ENCODE data around the gene ABCB9. TPM values are rescaled to one million over a fixed set of nuclear protein-coding genes. Genes with fewer than 3 reads are reported as not detected.

Gene ABCB9
- polyA plus RNA-seq, 1 donor from 2014 or later = 19.7 TPM

DNA sequence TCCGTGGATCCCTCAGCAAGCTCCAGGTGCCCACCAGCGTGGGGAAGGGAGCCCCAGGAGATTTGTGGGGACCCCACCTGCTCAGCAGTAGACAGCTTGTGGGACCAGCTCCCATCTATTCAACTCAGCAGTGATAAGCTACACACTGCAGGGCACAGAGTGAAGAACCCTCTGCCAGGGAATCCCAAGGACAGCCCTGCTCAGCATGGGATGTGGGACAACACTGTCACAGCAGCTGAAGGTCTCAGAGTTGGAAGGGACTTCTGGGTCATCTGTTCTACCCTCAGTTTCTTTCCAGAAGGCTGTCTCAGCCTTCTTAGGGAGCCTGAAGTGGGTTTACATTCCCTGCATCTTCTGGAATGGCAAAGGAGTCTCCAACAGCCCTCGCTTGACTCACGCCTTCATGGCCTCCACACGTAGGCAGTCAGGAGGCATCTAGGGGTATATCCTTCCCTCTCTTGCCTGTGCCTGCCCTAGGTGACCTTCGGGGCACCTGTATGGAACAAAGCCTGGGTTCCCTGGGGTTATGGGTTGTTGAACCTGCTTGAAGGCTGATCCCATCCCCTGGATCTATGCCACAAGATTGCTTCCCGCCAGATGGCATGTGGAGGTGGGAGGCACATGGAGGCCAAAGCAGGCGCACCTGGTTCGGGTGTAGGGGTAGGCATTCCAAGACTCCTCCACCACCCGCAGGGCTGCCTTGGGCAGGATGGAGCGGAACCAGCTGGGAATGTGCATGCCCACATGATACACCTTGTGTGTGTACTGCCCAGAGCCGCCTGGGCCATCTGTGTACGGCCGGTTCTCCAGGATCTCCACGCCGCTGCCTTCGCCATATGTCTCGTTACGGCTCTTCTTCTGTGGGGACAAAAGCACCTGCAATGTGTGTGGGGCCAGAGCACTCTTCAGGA is 47.2 kb upstream of the ABCB9 start:
- no peaks in the 10 kb centered on the region for H3K36me3 ChIP-seq (ENCODE audit: insufficient read depth, low read length)
- no peak overlapping the region for H3K4me3 ChIP-seq (ENCODE audit: low read length)
- H3K27ac ChIP-seq (ENCODE audit: low read length) = no peak overlapping the region
- no peak overlapping the region for H3K9ac ChIP-seq (ENCODE audit: low read length)
- no peak overlapping the region for H2AFZ ChIP-seq (ENCODE audit: low read depth, low read length)
- no peaks in the 10 kb centered on the region for H3K27me3 ChIP-seq (ENCODE audit: insufficient read depth, low read depth, low read length)
- H3K4me2 ChIP-seq (ENCODE audit: low read length) = no peak overlapping the region
- H3K9me2 ChIP-seq (ENCODE audit: insufficient read depth, low read length) = no peaks in the 10 kb centered on the region
- TF ChIP-seq SMC3 (conservative IDR thresholded peaks at IDR 0.05; ENCODE audit: poor library complexity) (no peak), EP300 (conservative IDR thresholded peaks at IDR 0.05; ENCODE audit: poor library complexity, severe bottlenecking) (no peak), MXI1 (conservative IDR thresholded peaks at IDR 0.05; ENCODE audit: poor library complexity, severe bottlenecking) (no peak), RAD21 (conservative IDR thresholded peaks at IDR 0.05) (no peak), EZH2 (IDR thresholded peaks at IDR 0.05; ENCODE audit: borderline replicate concordance, insufficient read depth, low read length, poor library complexity, severe bottlenecking) (no peak), POLR2AphosphoS5 (IDR thresholded peaks at IDR 0.05) (no peak), TAF1 (IDR thresholded peaks at IDR 0.05; ENCODE audit: low read depth) (no peak)
- TF ChIP-seq, protein P1, sequence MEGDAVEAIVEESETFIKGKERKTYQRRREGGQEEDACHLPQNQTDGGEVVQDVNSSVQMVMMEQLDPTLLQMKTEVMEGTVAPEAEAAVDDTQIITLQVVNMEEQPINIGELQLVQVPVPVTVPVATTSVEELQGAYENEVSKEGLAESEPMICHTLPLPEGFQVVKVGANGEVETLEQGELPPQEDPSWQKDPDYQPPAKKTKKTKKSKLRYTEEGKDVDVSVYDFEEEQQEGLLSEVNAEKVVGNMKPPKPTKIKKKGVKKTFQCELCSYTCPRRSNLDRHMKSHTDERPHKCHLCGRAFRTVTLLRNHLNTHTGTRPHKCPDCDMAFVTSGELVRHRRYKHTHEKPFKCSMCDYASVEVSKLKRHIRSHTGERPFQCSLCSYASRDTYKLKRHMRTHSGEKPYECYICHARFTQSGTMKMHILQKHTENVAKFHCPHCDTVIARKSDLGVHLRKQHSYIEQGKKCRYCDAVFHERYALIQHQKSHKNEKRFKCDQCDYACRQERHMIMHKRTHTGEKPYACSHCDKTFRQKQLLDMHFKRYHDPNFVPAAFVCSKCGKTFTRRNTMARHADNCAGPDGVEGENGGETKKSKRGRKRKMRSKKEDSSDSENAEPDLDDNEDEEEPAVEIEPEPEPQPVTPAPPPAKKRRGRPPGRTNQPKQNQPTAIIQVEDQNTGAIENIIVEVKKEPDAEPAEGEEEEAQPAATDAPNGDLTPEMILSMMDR (IDR thresholded peaks at IDR 0.05; ENCODE audit: poor library complexity, severe bottlenecking) = no peak
- H4K20me1 ChIP-seq (ENCODE audit: insufficient read depth) = no peaks in the 10 kb centered on the region
- H3K79me2 ChIP-seq (replicated peaks; ENCODE audit: insufficient read depth, low read length) = no peaks in the 10 kb centered on the region
- no peaks in the 10 kb centered on the region for H3F3A ChIP-seq (ENCODE audit: insufficient read depth, low read length, poor library complexity, severe bottlenecking)
- H3K9me3 ChIP-seq (ENCODE audit: low read length) = no peaks in the 10 kb centered on the region

DNA sequence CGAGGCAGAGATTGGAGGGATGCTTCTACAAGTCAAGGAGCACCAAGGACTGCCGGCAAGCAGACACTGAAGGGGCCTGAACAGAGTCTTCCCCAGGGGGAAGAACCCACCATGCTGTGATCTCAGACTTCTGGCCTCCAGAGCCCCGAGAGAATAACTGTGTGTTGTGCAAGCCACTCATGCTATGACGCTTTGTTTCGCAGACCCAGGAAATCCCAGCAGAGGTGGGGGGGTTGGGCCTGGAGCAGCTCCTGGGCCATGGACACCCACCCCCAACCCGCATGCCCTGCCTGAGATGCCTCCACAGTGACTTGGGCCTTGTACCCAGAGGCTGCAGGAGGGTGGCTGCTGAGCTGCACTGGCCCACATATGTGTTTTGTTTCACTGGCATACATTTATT is 45.4 kb upstream of the ABCB9 start:
- no peak overlapping the region for H3K4me3 ChIP-seq (ENCODE audit: low read length)
- H3K36me3 ChIP-seq (ENCODE audit: insufficient read depth, low read length) = no peaks in the 10 kb centered on the region
- no peak overlapping the region for H2AFZ ChIP-seq (ENCODE audit: low read depth, low read length)
- no peaks in the 10 kb centered on the region for H3K9me2 ChIP-seq (ENCODE audit: insufficient read depth, low read length)
- no peaks in the 10 kb centered on the region for H3K27me3 ChIP-seq (ENCODE audit: insufficient read depth, low read depth, low read length)
- no peaks in the 10 kb centered on the region for H3K79me2 ChIP-seq (replicated peaks; ENCODE audit: insufficient read depth, low read length)
- H4K20me1 ChIP-seq (ENCODE audit: insufficient read depth) = no peaks in the 10 kb centered on the region
- TF ChIP-seq SMC3 (conservative IDR thresholded peaks at IDR 0.05; ENCODE audit: poor library complexity) = no peak
- TF ChIP-seq TAF1 (IDR thresholded peaks at IDR 0.05; ENCODE audit: low read depth) = no peak
- no peak for TF ChIP-seq EZH2 (IDR thresholded peaks at IDR 0.05; ENCODE audit: borderline replicate concordance, insufficient read depth, low read length, poor library complexity, severe bottlenecking)
- no peak for TF ChIP-seq MXI1 (conservative IDR thresholded peaks at IDR 0.05; ENCODE audit: poor library complexity, severe bottlenecking)
- no peak for TF ChIP-seq EP300 (conservative IDR thresholded peaks at IDR 0.05; ENCODE audit: poor library complexity, severe bottlenecking)
- TF ChIP-seq POLR2AphosphoS5 (IDR thresholded peaks at IDR 0.05) = no peak
- TF ChIP-seq, protein P2, sequence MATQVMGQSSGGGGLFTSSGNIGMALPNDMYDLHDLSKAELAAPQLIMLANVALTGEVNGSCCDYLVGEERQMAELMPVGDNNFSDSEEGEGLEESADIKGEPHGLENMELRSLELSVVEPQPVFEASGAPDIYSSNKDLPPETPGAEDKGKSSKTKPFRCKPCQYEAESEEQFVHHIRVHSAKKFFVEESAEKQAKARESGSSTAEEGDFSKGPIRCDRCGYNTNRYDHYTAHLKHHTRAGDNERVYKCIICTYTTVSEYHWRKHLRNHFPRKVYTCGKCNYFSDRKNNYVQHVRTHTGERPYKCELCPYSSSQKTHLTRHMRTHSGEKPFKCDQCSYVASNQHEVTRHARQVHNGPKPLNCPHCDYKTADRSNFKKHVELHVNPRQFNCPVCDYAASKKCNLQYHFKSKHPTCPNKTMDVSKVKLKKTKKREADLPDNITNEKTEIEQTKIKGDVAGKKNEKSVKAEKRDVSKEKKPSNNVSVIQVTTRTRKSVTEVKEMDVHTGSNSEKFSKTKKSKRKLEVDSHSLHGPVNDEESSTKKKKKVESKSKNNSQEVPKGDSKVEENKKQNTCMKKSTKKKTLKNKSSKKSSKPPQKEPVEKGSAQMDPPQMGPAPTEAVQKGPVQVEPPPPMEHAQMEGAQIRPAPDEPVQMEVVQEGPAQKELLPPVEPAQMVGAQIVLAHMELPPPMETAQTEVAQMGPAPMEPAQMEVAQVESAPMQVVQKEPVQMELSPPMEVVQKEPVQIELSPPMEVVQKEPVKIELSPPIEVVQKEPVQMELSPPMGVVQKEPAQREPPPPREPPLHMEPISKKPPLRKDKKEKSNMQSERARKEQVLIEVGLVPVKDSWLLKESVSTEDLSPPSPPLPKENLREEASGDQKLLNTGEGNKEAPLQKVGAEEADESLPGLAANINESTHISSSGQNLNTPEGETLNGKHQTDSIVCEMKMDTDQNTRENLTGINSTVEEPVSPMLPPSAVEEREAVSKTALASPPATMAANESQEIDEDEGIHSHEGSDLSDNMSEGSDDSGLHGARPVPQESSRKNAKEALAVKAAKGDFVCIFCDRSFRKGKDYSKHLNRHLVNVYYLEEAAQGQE (IDR thresholded peaks at IDR 0.05; ENCODE audit: borderline replicate concordance) = no peak
- H3K4me2 ChIP-seq (ENCODE audit: low read length) = no peak overlapping the region
- no peak overlapping the region for H3K9ac ChIP-seq (ENCODE audit: low read length)
- H3F3A ChIP-seq (ENCODE audit: insufficient read depth, low read length, poor library complexity, severe bottlenecking) = no peaks in the 10 kb centered on the region
- H3K27ac ChIP-seq (ENCODE audit: low read length) = no peak overlapping the region
- H3K9me3 ChIP-seq (ENCODE audit: low read length) = no peaks in the 10 kb centered on the region
